HG03025 (cell line): Measurements from ENCODE around the gene KCNJ16.
"Not testable (repeated sequence)": the region's sequence is repeated elsewhere in the genome, so short reads cannot be mapped to it uniquely, and the experiment has no call there.

ENCODE experiments used
- ATAC-seq: cut with Tn5 transposase; IDR thresholded peaks from one replicate; pipeline ENCODE4 v1.9.1; 2021; ENCODE audit warnings: mild to moderate bottlenecking, moderate library complexity; ENCODE audit not compliant: unreplicated experiment, low FRiP score

The KCNJ16 gene

GRCh38 chr17:70074956-70075355, at the start of gene KCNJ16:
Gene KCNJ16, plus strand, starts transcription at chr17:70075225. Its CDS starts 56,863 bp downstream, at chr17:70132088.
- ATAC-seq: no peak

- no peak for ATAC-seq
These were observed 46.6 kb upstream of the KCNJ16 start for GRCh38 chr17:70028397-70028796.

GRCh38 chr17:70028978-70029767, 45.9 kb upstream of the KCNJ16 start:
- no peak for ATAC-seq

GRCh38 chr17:70030371-70030770, 44.7 kb upstream of the KCNJ16 start:
- ATAC-seq: no peak

GRCh38 chr17:70031341-70031740, 43.7 kb upstream of the KCNJ16 start:
- ATAC-seq: no peak

- no peak for ATAC-seq
These were observed 41.9 kb upstream of the KCNJ16 start for GRCh38 chr17:70033165-70033564.

- no peak for ATAC-seq
These were observed 40.9 kb upstream of the KCNJ16 start for GRCh38 chr17:70034158-70034557.

- no peak for ATAC-seq
These were observed 37.5 kb upstream of the KCNJ16 start for GRCh38 chr17:70037498-70037897.

GRCh38 chr17:70040336-70040735, 34.7 kb upstream of the KCNJ16 start:
- ATAC-seq: no peak

GRCh38 chr17:70041061-70041460, 34.0 kb upstream of the KCNJ16 start:
- ATAC-seq: no peak

GRCh38 chr17:70041540-70041939, 33.5 kb upstream of the KCNJ16 start:
- ATAC-seq: no peak

- not testable (repeated sequence) for ATAC-seq
These were observed 29.2 kb upstream of the KCNJ16 start for GRCh38 chr17:70045780-70046179.

- ATAC-seq: no peak
These were observed 27.2 kb upstream of the KCNJ16 start for GRCh38 chr17:70047619-70048419.

- ATAC-seq: no peak
These were observed 25.0 kb upstream of the KCNJ16 start for GRCh38 chr17:70049801-70050591.

- ATAC-seq: no peak
These were observed 24.1 kb upstream of the KCNJ16 start for GRCh38 chr17:70050931-70051330.

GRCh38 chr17:70053241-70054234, 21.5 kb upstream of the KCNJ16 start:
- no peak for ATAC-seq

GRCh38 chr17:70055000-70055399, 20.0 kb upstream of the KCNJ16 start:
- ATAC-seq: no peak

GRCh38 chr17:70059071-70059470, 16.0 kb upstream of the KCNJ16 start:
- ATAC-seq: no peak

GRCh38 chr17:70059649-70060048, 15.4 kb upstream of the KCNJ16 start:
- ATAC-seq: no peak

- ATAC-seq: no peak
These were observed 14.6 kb upstream of the KCNJ16 start for GRCh38 chr17:70060415-70060814.
